Measurements from ENCODE around the gene CCDC157. TPM values are rescaled to one million over a fixed set of nuclear protein-coding genes. Genes with fewer than 3 reads are reported as not detected.

Gene CCDC157
- polyA plus RNA-seq, 1 donor from 2014 or later: 32.2 TPM

- TF ChIP-seq POLR2AphosphoS5 (IDR thresholded peaks at IDR 0.05): no peak
- peak; percentile 5 for TF ChIP-seq TAF1 (IDR thresholded peaks at IDR 0.05; ENCODE audit: low read depth)
Measured at GRCh38 chr22:30326255-30326705, 30.5 kb upstream of the CCDC157 start.

GRCh38 chr22:30326706-30327362 lies 30.0 kb upstream of the CCDC157 start, which contains the start of gene TBC1D10A:
TBC1D10A (minus strand) TSS chr22:30326941; CDS start chr22:30326881, 60 bp downstream.
- no peaks in the 10 kb centered on the region for H3K9me3 ChIP-seq (ENCODE audit: low read length)
- TF ChIP-seq CTCF (IDR thresholded peaks at IDR 0.05; ENCODE audit: poor library complexity, severe bottlenecking): no peak
- TF ChIP-seq SMC3 (conservative IDR thresholded peaks at IDR 0.05; ENCODE audit: poor library complexity): peak; percentile 3
- TF ChIP-seq MXI1 (conservative IDR thresholded peaks at IDR 0.05; ENCODE audit: poor library complexity, severe bottlenecking): peak; percentile 69
- peak; percentile 23 for TF ChIP-seq TAF1 (IDR thresholded peaks at IDR 0.05; ENCODE audit: low read depth)
- no peak for TF ChIP-seq EP300 (conservative IDR thresholded peaks at IDR 0.05; ENCODE audit: poor library complexity, severe bottlenecking)
- TF ChIP-seq RAD21 (conservative IDR thresholded peaks at IDR 0.05): peak; percentile 42
- peak; percentile 83 for TF ChIP-seq POLR2AphosphoS5 (IDR thresholded peaks at IDR 0.05)
- TF ChIP-seq EZH2 (IDR thresholded peaks at IDR 0.05; ENCODE audit: borderline replicate concordance, insufficient read depth, low read length, poor library complexity, severe bottlenecking): no peak
- peak; percentile 43 for TF ChIP-seq REST (IDR thresholded peaks at IDR 0.05; ENCODE audit: borderline replicate concordance)
- H3K36me3 ChIP-seq (ENCODE audit: insufficient read depth, low read length): no peaks in the 10 kb centered on the region
- H3K79me2 ChIP-seq (replicated peaks; ENCODE audit: insufficient read depth, low read length): no peaks in the 10 kb centered on the region
- H3K27me3 ChIP-seq (ENCODE audit: insufficient read depth, low read depth, low read length): no peaks in the 10 kb centered on the region
- H3K4me2 ChIP-seq (ENCODE audit: low read length): peak within 1 kb of the TSS; percentile 59
- H3K27ac ChIP-seq (ENCODE audit: low read length): peak within 1 kb of the TSS; percentile 55
- peak within 1 kb of the TSS; percentile 84 for H3K9ac ChIP-seq (ENCODE audit: low read length)
- H4K20me1 ChIP-seq (ENCODE audit: insufficient read depth): no peaks in the 10 kb centered on the region
- H3K9me2 ChIP-seq (ENCODE audit: insufficient read depth, low read length): no peaks in the 10 kb centered on the region
- H3F3A ChIP-seq (ENCODE audit: insufficient read depth, low read length, poor library complexity, severe bottlenecking): no peaks in the 10 kb centered on the region
- peak within 1 kb of the TSS; percentile 92 for H3K4me3 ChIP-seq (ENCODE audit: low read length)
- peak within 1 kb of the TSS; percentile 88 for H2AFZ ChIP-seq (ENCODE audit: low read depth, low read length)

More at GRCh38 chr22:30326255-30326705, 30.5 kb upstream of the CCDC157 start:
- Histone ChIP-seq H3K9me3 (ENCODE audit: low read length) (no peaks in the 10 kb centered on the region), H3K9ac (ENCODE audit: low read length) (peak overlapping the region; percentile 84), H3F3A (ENCODE audit: insufficient read depth, low read length, poor library complexity, severe bottlenecking) (no peaks in the 10 kb centered on the region), H4K20me1 (ENCODE audit: insufficient read depth) (no peaks in the 10 kb centered on the region), H3K9me2 (ENCODE audit: insufficient read depth, low read length) (no peaks in the 10 kb centered on the region), H3K27ac (ENCODE audit: low read length) (peak overlapping the region; percentile 55), H3K4me2 (ENCODE audit: low read length) (peak overlapping the region; percentile 59), H2AFZ (ENCODE audit: low read depth, low read length) (peak overlapping the region; percentile 88), H3K79me2 (replicated peaks; ENCODE audit: insufficient read depth, low read length) (no peaks in the 10 kb centered on the region), H3K36me3 (ENCODE audit: insufficient read depth, low read length) (no peaks in the 10 kb centered on the region), H3K4me3 (ENCODE audit: low read length) (peak overlapping the region; percentile 92), H3K27me3 (ENCODE audit: insufficient read depth, low read depth, low read length) (no peaks in the 10 kb centered on the region)
